ENCODE results near the gene ITPKB. TPM values are rescaled to one million over a fixed set of nuclear protein-coding genes. Genes with fewer than 3 reads are reported as not detected.
"Not testable (repeated sequence)": the region's sequence is repeated elsewhere in the genome, so short reads cannot be mapped to it uniquely, and the experiment has no call there.

Gene ITPKB
- 3.9 TPM for total RNA-seq

- DNase-seq = no peak
Observed at GRCh38 chr1:226738995-226739695, at the start of gene ITPKB. Gene ITPKB, minus strand, starts transcription at chr1:226739282. Its CDS starts 1,824 bp downstream, at chr1:226737458.

GRCh38 chr1:226787638-226788037 is 48.6 kb upstream of the ITPKB start:
- no peak for DNase-seq

GRCh38 chr1:226787071-226787470 is 48.0 kb upstream of the ITPKB start:
- DNase-seq = no peak

GRCh38 chr1:226786550-226786949 is 47.5 kb upstream of the ITPKB start:
- DNase-seq = no peak

GRCh38 chr1:226785805-226786204 is 46.7 kb upstream of the ITPKB start:
- no peak for DNase-seq

- DNase-seq = peak; percentile 31
Observed at GRCh38 chr1:226784081-226785049, 45.3 kb upstream of the ITPKB start.

- DNase-seq = no peak
Observed at GRCh38 chr1:226782845-226783601, 43.9 kb upstream of the ITPKB start.

- DNase-seq = no peak
Observed at GRCh38 chr1:226781937-226782609, 43.0 kb upstream of the ITPKB start.

- no peak for DNase-seq
Observed at GRCh38 chr1:226779561-226779960, 40.5 kb upstream of the ITPKB start.

GRCh38 chr1:226778657-226779058 is 39.6 kb upstream of the ITPKB start:
- no peak for DNase-seq

- no peak for DNase-seq
Observed at GRCh38 chr1:226776975-226777374, 37.9 kb upstream of the ITPKB start.

- DNase-seq = no peak
Observed at GRCh38 chr1:226776066-226776465, 37.0 kb upstream of the ITPKB start.

- no peak for DNase-seq
Observed at GRCh38 chr1:226772446-226773139, 33.5 kb upstream of the ITPKB start.

- DNase-seq = not testable (repeated sequence)
Observed at GRCh38 chr1:226767170-226767569, 28.1 kb upstream of the ITPKB start.

GRCh38 chr1:226766565-226766964 is 27.5 kb upstream of the ITPKB start:
- no peak for DNase-seq

- DNase-seq = no peak
Observed at GRCh38 chr1:226764533-226764932, 25.5 kb upstream of the ITPKB start.

GRCh38 chr1:226763905-226764264 is 24.8 kb upstream of the ITPKB start:
- no peak for DNase-seq

- DNase-seq = no peak
Observed at GRCh38 chr1:226762988-226763904, 24.2 kb upstream of the ITPKB start.

GRCh38 chr1:226762055-226762454 is 23.0 kb upstream of the ITPKB start:
- no peak for DNase-seq

- no peak for DNase-seq
Observed at GRCh38 chr1:226761322-226761721, 22.2 kb upstream of the ITPKB start.

All from occipital lobe (tissue), 2 donors.